ENCODE measurements around the gene SLC27A4.

SLC27A4 gene

GRCh38 chr9:128370367-128370751 is 30.0 kb downstream of the SLC27A4 start:
- no peak for DNase-seq

- DNase-seq = peak; percentile 88
Measured at GRCh38 chr9:128370752-128371629, 30.7 kb downstream of the SLC27A4 start, which contains the start of gene URM1. Gene URM1 (plus strand): TSS chr9:128371374. CDS start chr9:128371381, 7 bp downstream.

- DNase-seq = no peak
Measured at GRCh38 chr9:128371630-128372117, 31.3 kb downstream of the SLC27A4 start.

- DNase-seq = no peak
Measured at GRCh38 chr9:128372188-128372641, 31.9 kb downstream of the SLC27A4 start.

- no peak for DNase-seq
Measured at GRCh38 chr9:128372784-128373183, 32.5 kb downstream of the SLC27A4 start.

- no peak for DNase-seq
Measured at GRCh38 chr9:128374221-128374675, 33.9 kb downstream of the SLC27A4 start.

- DNase-seq = no peak
Measured at GRCh38 chr9:128375865-128376264, 35.5 kb downstream of the SLC27A4 start.

- DNase-seq = peak; percentile 66
Measured at GRCh38 chr9:128382261-128382660, 41.9 kb downstream of the SLC27A4 start.

GRCh38 chr9:128383007-128383753 is 42.9 kb downstream of the SLC27A4 start:
- DNase-seq = peak; percentile 78

GRCh38 chr9:128383791-128384190 is 43.5 kb downstream of the SLC27A4 start:
- peak; percentile 46 for DNase-seq

- no peak for DNase-seq
Measured at GRCh38 chr9:128384801-128385495, 44.6 kb downstream of the SLC27A4 start.

- no peak for DNase-seq
Measured at GRCh38 chr9:128385496-128386460, 45.5 kb downstream of the SLC27A4 start.

- no peak for DNase-seq
Measured at GRCh38 chr9:128388150-128388549, 47.8 kb downstream of the SLC27A4 start.

GRCh38 chr9:128389395-128390149 is 49.2 kb downstream of the SLC27A4 start:
- DNase-seq = peak; percentile 96

GRCh38 chr9:128390150-128390812 is 50.0 kb downstream of the SLC27A4 start:
- DNase-seq = peak; percentile 21

GRCh38 chr9:128390813-128391711 is 50.7 kb downstream of the SLC27A4 start:
- DNase-seq = no peak

GRCh38 chr9:128391956-128392301 is 51.6 kb downstream of the SLC27A4 start:
- no peak for DNase-seq

GRCh38 chr9:128392302-128393144 is 52.2 kb downstream of the SLC27A4 start:
- no peak for DNase-seq
